Activated T-helper 1 cell treated with anti-CD3 and anti-CD28 coated beads, Interleukin-12 subunit alpha, Interleukin-12 subunit beta, Interleukin-2, Interleukin-4 antibody, amounts not matched to agents 30 ng/mL and 10 ng/mL and 1 ng/mL, durations not matched to agents 14 hours and 24 hours and 36 hours (primary cell): ENCODE measurements around the gene SLC19A1. TPM values are rescaled to one million over a fixed set of nuclear protein-coding genes. Genes with fewer than 3 reads are reported as not detected.
"Not testable (repeated sequence)": the region's sequence is repeated elsewhere in the genome, so short reads cannot be mapped to it uniquely, and the experiment has no call there.

ENCODE experiments used
- DNase-seq: peaks from one replicate; pipeline ENCODE4 v3.0.0; 2021; ENCODE audit warnings: low spot score
- H3K27ac Mint-ChIP-seq: one replicate; pipeline ENCODE4 v1.8.0; 2021; ENCODE audit warnings: mild to moderate bottlenecking, mixed read lengths
- H3K27me3 Mint-ChIP-seq: one replicate; pipeline ENCODE4 v1.8.0; 2022; ENCODE audit warnings: mild to moderate bottlenecking, moderate library complexity, mixed read lengths; ENCODE audit not compliant: insufficient read depth
- H3K36me3 Mint-ChIP-seq: one replicate; pipeline ENCODE4 v1.8.0; 2021; ENCODE audit warnings: low read depth, mixed read lengths
- H3K4me1 Mint-ChIP-seq: one replicate; pipeline ENCODE4 v1.8.0; 2021; ENCODE audit warnings: low read depth, mixed read lengths
- H3K4me3 Mint-ChIP-seq: one replicate; pipeline ENCODE4 v1.8.0; 2021; ENCODE audit warnings: mild to moderate bottlenecking, moderate library complexity, mixed read lengths
- H3K9me3 Mint-ChIP-seq: one replicate; pipeline ENCODE4 v1.8.0; 2021; ENCODE audit warnings: mixed read lengths
- intact Hi-C: fragments of 100-400 bp; cut with micrococcal nuclease; formaldehyde crosslinking; loops from one replicate; pipeline ENCODE4 v1.15.1; 2024
- total RNA-seq: library from RNA; stranded (reverse); gene quantifications from 2 replicates; pipeline ENCODE4 v1.2.3, GENCODE V29; 2022

Gene SLC19A1
- total RNA-seq, 1 donor from 2014 or later, result 105 TPM

DNA sequence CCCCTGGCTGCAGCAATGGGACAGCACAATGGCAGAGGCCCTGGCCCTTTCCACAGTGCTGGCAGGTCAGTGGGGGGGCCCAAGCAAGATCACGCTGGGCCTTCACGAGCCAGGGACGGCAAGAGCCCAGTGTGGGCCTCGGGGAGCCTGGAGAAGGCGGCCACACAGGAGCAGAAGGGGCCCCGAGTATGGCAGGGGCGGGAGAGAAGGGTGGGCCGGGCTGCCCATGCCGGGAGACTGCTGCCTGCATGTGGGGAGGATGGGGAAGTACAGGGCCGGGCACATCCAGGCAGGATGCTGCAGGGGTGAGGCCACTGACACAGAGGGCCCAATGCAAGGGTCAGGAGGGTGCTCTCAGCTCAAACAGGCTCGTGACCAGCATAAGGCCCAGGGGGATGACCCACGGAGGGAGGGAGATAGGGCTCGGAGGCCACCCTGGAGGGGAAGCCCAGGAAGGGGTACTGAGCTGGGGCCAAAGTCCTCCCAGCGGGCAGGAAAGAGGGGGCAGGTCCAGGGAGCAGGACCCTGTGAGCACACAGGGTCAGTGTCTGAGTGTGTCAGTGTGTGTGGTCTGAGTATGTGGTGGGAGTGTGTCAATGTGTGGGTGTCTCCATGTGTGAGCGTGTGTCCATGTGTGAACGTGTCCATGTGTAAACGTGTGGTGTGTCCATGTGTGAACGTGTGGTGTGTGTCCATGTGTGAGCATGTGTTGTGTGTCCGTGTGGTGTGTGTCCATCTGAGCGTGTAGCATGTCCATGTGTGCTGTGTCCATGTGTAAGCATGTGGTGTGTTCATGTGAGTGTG is 13.1 kb downstream of the SLC19A1 start:
- Mint-ChIP-seq H3K27ac (no peak overlapping the region), H3K27me3 (no peaks in the 10 kb centered on the region), H3K4me3 (no peak overlapping the region), H3K4me1 (peaks cover 9% of the 10 kb centered on the region), H3K36me3 (peaks cover 14% of the 10 kb centered on the region), H3K9me3 (no peaks in the 10 kb centered on the region)
- intact Hi-C loops, result no loop called here
- no peak for DNase-seq

GRCh38 chr21:45528028-45528705 is 14.1 kb downstream of the SLC19A1 start:
- no peaks in the 10 kb centered on the region for H3K9me3 Mint-ChIP-seq
- H3K27ac Mint-ChIP-seq, result peak overlapping the region; percentile 48
- intact Hi-C loops, result no loop called here
- H3K4me1 Mint-ChIP-seq, result peaks cover 8% of the 10 kb centered on the region
- H3K4me3 Mint-ChIP-seq, result no peak overlapping the region
- peaks cover 17% of the 10 kb centered on the region for H3K36me3 Mint-ChIP-seq
- DNase-seq, result no peak
- no peaks in the 10 kb centered on the region for H3K27me3 Mint-ChIP-seq

GRCh38 chr21:45527151-45527999 is 14.9 kb downstream of the SLC19A1 start:
- H3K27me3 Mint-ChIP-seq, DNase-seq, H3K4me3 Mint-ChIP-seq, H3K4me1 Mint-ChIP-seq, H3K9me3 Mint-ChIP-seq, H3K27ac Mint-ChIP-seq, intact Hi-C loops: not testable (repeated sequence)
- peaks cover 25% of the 10 kb centered on the region for H3K36me3 Mint-ChIP-seq

GRCh38 chr21:45525910-45526306 is 16.3 kb downstream of the SLC19A1 start:
- no peak for DNase-seq
- Mint-ChIP-seq H3K4me1 (no peaks in the 10 kb centered on the region), H3K36me3 (peaks cover 37% of the 10 kb centered on the region), H3K4me3 (no peak overlapping the region), H3K27me3 (no peaks in the 10 kb centered on the region), H3K9me3 (peaks cover 17% of the 10 kb centered on the region), H3K27ac (no peak overlapping the region)
- intact Hi-C loops, result no loop called here

- Mint-ChIP-seq H3K27ac (no peak overlapping the region), H3K4me1 (no peaks in the 10 kb centered on the region), H3K9me3 (peaks cover 20% of the 10 kb centered on the region), H3K27me3 (no peaks in the 10 kb centered on the region), H3K36me3 (peaks cover 43% of the 10 kb centered on the region), H3K4me3 (no peak overlapping the region)
- DNase-seq, result no peak
- intact Hi-C loops, result no loop called here
Measured at GRCh38 chr21:45525153-45525909, 16.9 kb downstream of the SLC19A1 start.

- Mint-ChIP-seq H3K36me3 (peaks cover 49% of the 10 kb centered on the region), H3K27ac (no peak overlapping the region), H3K4me3 (no peak overlapping the region), H3K4me1 (no peaks in the 10 kb centered on the region), H3K9me3 (peaks cover 26% of the 10 kb centered on the region), H3K27me3 (no peaks in the 10 kb centered on the region)
- no peak for DNase-seq
- intact Hi-C loops, result no loop called here
Measured at GRCh38 chr21:45524756-45525152, 17.5 kb downstream of the SLC19A1 start.

DNA sequence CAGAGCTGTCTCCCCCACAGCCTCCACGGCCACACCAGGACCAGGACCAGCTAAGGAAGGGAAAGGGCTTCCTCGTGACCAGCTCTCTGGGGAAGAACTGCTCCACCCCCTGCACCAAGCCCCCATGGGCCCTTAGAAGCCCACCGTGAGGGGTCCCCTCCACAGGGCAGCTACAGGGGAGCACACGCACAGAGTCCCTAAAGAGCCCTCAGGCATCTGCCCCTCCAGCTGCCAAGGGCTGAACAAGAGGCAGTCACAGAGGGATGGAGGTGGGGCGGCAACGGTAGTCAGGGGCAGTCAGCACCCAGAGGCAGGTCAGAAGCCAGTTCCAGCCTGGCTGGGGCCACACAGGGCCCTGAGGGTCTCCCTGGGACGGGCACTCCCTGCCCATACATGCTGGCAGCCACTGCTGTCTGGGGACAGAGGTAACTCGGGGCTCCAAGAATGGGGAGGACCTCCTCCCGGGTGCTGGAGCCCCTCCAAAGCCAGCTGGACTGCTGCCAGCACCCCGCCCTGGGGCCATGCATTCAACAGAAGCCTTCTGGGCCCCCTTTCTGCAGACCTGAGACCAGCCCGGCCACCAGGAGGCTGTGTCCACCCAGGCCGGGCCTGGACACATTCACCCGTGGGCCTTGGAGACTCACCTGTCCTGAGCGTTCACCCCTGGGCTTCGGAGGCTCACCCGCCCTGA is 18.7 kb downstream of the SLC19A1 start:
- intact Hi-C loops, result no loop called here
- no peaks in the 10 kb centered on the region for H3K27me3 Mint-ChIP-seq
- H3K27ac Mint-ChIP-seq, result no peak overlapping the region
- no peak overlapping the region for H3K4me3 Mint-ChIP-seq
- DNase-seq, result no peak
- H3K36me3 Mint-ChIP-seq, result peaks cover 61% of the 10 kb centered on the region
- peaks cover 8% of the 10 kb centered on the region for H3K4me1 Mint-ChIP-seq
- peaks cover 38% of the 10 kb centered on the region for H3K9me3 Mint-ChIP-seq

- no peak overlapping the region for H3K4me3 Mint-ChIP-seq
- H3K36me3 Mint-ChIP-seq, result peaks cover 64% of the 10 kb centered on the region
- H3K27me3 Mint-ChIP-seq, result no peaks in the 10 kb centered on the region
- peaks cover 44% of the 10 kb centered on the region for H3K9me3 Mint-ChIP-seq
- H3K27ac Mint-ChIP-seq, result no peak overlapping the region
- no peak for DNase-seq
- H3K4me1 Mint-ChIP-seq, result peaks cover 13% of the 10 kb centered on the region
- intact Hi-C loops, result no loop called here
Measured at GRCh38 chr21:45522986-45523385, 19.3 kb downstream of the SLC19A1 start.

GRCh38 chr21:45522381-45522780 is 19.9 kb downstream of the SLC19A1 start:
- Mint-ChIP-seq H3K4me3 (no peak overlapping the region), H3K36me3 (peaks cover 66% of the 10 kb centered on the region), H3K27ac (no peak overlapping the region), H3K9me3 (peaks cover 47% of the 10 kb centered on the region), H3K27me3 (no peaks in the 10 kb centered on the region), H3K4me1 (peaks cover 18% of the 10 kb centered on the region)
- DNase-seq, result no peak
- intact Hi-C loops, result no loop called here

DNA sequence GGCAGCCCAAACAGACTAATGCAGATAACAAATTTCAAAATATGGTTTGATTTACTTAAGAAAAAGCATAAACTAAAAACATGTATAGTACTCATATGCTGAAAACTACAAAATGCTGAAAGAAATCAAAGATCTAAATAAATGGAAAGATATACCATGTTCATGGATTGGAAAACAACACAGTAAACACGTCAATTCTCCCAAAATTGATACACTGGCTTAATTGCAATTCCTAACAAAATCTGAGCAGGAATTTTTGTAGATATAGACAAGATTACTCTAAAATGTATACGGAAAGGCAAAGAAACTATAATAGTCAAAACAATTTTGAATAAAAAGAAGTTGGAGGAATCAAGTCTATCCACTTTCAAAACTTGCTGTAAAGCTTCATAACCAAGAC is 21.0 kb downstream of the SLC19A1 start:
- peaks cover 63% of the 10 kb centered on the region for H3K36me3 Mint-ChIP-seq

DNA sequence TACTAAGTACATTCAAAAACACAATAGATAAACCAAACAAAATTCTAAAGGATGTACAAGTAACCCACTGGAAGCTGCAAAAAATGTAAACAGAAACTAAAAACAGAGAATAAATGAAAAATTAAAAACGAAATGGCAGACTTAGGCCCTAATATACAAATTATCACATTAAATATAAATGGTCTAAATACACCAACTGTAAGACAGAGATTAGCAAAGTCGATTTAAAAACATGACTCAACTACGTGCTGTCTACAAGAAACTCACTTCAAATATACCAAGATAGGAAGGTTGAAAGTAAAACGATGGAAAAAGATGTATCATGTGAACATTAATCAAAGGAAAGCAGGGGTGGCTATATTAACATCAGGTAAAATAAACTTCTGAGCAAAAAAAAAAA is 23.1 kb downstream of the SLC19A1 start:
- H3K9me3 Mint-ChIP-seq, result peaks cover 47% of the 10 kb centered on the region
- no peak for DNase-seq
- H3K4me1 Mint-ChIP-seq, result peaks cover 18% of the 10 kb centered on the region
- H3K36me3 Mint-ChIP-seq, result peaks cover 63% of the 10 kb centered on the region
- H3K4me3 Mint-ChIP-seq, result no peak overlapping the region
- intact Hi-C loops, result no loop called here
- no peaks in the 10 kb centered on the region for H3K27me3 Mint-ChIP-seq
- no peak overlapping the region for H3K27ac Mint-ChIP-seq

More for the DNA sequence above, 21.0 kb downstream of the SLC19A1 start:
- Mint-ChIP-seq H3K9me3 (peaks cover 47% of the 10 kb centered on the region), H3K27me3 (no peaks in the 10 kb centered on the region), H3K4me3 (no peak overlapping the region), H3K27ac (no peak overlapping the region), H3K4me1 (peaks cover 18% of the 10 kb centered on the region)
- DNase-seq, result no peak
- intact Hi-C loops, result no loop called here

DNA sequence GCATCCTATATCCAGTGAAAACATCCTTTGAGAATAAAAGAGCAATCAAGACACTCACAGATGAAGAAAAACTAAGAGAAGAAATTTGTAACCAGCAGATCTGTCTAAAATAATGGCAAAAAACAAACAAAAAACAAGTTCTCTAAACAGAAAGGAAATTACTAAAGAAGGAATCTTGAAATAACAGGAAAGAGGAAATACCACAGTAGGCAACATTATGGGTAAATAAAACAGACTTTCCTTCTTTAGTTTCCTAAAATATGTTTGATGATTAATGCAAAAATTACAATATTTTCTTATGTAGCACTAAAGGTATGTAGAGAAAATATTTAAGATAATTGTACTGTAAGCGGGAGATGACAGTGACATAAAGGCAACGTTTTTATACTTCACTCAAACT is 23.5 kb downstream of the SLC19A1 start:
- Mint-ChIP-seq H3K36me3 (peaks cover 63% of the 10 kb centered on the region), H3K4me3 (peak overlapping the region; percentile 12)

More for the DNA sequence above, 23.5 kb downstream of the SLC19A1 start:
- Mint-ChIP-seq H3K27ac (no peak overlapping the region), H3K27me3 (no peaks in the 10 kb centered on the region), H3K9me3 (peaks cover 47% of the 10 kb centered on the region), H3K4me1 (peaks cover 18% of the 10 kb centered on the region)
- DNase-seq, result no peak
- intact Hi-C loops, result no loop called here
